Fibroblast of pulmonary artery (primary cell): ENCODE data around the gene OVOL2.

Experiments
- DNase-seq: peaks from one replicate; pipeline ENCODE4 v3.0.0-alpha.2; 2010; ENCODE audit warnings: low read depth
- H3K4me3 ChIP-seq: replicated peaks from 2 replicates; pipeline ENCODE4 v1.5.1; 2011; ENCODE audit warnings: low read depth, mild to moderate bottlenecking, control low read depth, low read length, moderate library complexity
- CTCF ChIP-seq: IDR thresholded peaks from 2 replicates; pipeline ENCODE4 v1.5.1; 2011; ENCODE audit warnings: mild to moderate bottlenecking, control low read depth, low read length, inconsistent platforms; ENCODE audit errors: missing control alignments

Gene OVOL2

GRCh38 chr20:18005170-18005989 lies 52.3 kb downstream of the OVOL2 start:
- H3K4me3 ChIP-seq, result no peak overlapping the region
- DNase-seq, result no peak

GRCh38 chr20:18004384-18005031 lies 53.2 kb downstream of the OVOL2 start:
- no peak for TF ChIP-seq CTCF
- H3K4me3 ChIP-seq, result no peak overlapping the region
- DNase-seq, result peak; percentile 22

More at GRCh38 chr20:18005170-18005989, 52.3 kb downstream of the OVOL2 start:
- no peak for TF ChIP-seq CTCF

GRCh38 chr20:18003897-18004296 lies 53.8 kb downstream of the OVOL2 start:
- no peak for DNase-seq
- H3K4me3 ChIP-seq, result no peak overlapping the region
- no peak for TF ChIP-seq CTCF

- DNase-seq, result peak; percentile 90
- no peak overlapping the region for H3K4me3 ChIP-seq
These were observed 56.4 kb downstream of the OVOL2 start for GRCh38 chr20:18001131-18001921.

GRCh38 chr20:17999566-17999965 lies 58.1 kb downstream of the OVOL2 start:
- no peak overlapping the region for H3K4me3 ChIP-seq
- no peak for TF ChIP-seq CTCF
- no peak for DNase-seq

More at GRCh38 chr20:18001131-18001921, 56.4 kb downstream of the OVOL2 start:
- no peak for TF ChIP-seq CTCF

- TF ChIP-seq CTCF, result no peak
- no peak for DNase-seq
- no peak overlapping the region for H3K4me3 ChIP-seq
These were observed 59.3 kb downstream of the OVOL2 start for GRCh38 chr20:17998446-17998845.
